Loucy (cell line): ENCODE results near the gene UNC119B.
A peak's percentile ranks its signal among the peaks of the same experiment; 100 is the strongest.

ENCODE experiments used
- H2AFZ ChIP-seq: fragments of 200-600 bp; sonication (generic); 2 replicates; pipeline ENCODE4 v1.6.0; 2016; ENCODE audit warnings: antibody characterized with exemption, mild to moderate bottlenecking, low read length, moderate library complexity
- H3F3A ChIP-seq: fragments of 200-600 bp; 2 replicates; pipeline ENCODE4 v1.6.0; 2016; ENCODE audit warnings: antibody characterized with exemption, low read depth, mild to moderate bottlenecking
- H3K27me3 ChIP-seq: fragments of 200-600 bp; sonication (generic); 2 replicates; pipeline ENCODE4 v1.6.1; 2014; ENCODE audit warnings: low read length, mild to moderate bottlenecking; ENCODE audit not compliant: insufficient read depth, poor library complexity, severe bottlenecking
- H3K36me3 ChIP-seq: fragments of 200-600 bp; sonication (generic); 2 replicates; pipeline ENCODE4 v1.6.1; 2016; ENCODE audit warnings: low read length; ENCODE audit not compliant: insufficient read depth
- H3K4me1 ChIP-seq: fragments of 200-600 bp; sonication (generic); 2 replicates; pipeline ENCODE4 v1.5.1; 2014; ENCODE audit warnings: low read length, mild to moderate bottlenecking; ENCODE audit not compliant: insufficient read depth, poor library complexity, severe bottlenecking
- H3K4me2 ChIP-seq: fragments of 200-600 bp; sonication (generic); 2 replicates; pipeline ENCODE4 v1.6.0; 2014; ENCODE audit warnings: antibody characterized with exemption, low read length, low read depth, mild to moderate bottlenecking; ENCODE audit not compliant: poor library complexity, severe bottlenecking
- H3K4me3 ChIP-seq: fragments of 200-600 bp; sonication (generic); 2 replicates; pipeline ENCODE4 v1.5.1; 2014; ENCODE audit warnings: low read length, mild to moderate bottlenecking, mixed read lengths; ENCODE audit not compliant: poor library complexity, severe bottlenecking
- H3K79me2 ChIP-seq: fragments of 200-600 bp; sonication (generic); 2 replicates; pipeline ENCODE4 v1.6.1; 2014; ENCODE audit warnings: low read length; ENCODE audit not compliant: insufficient read depth
- H3K9ac ChIP-seq: fragments of 200-600 bp; sonication (generic); 2 replicates; pipeline ENCODE4 v1.6.0; 2014; ENCODE audit warnings: mild to moderate bottlenecking, low read depth, low read length, moderate library complexity; ENCODE audit not compliant: poor library complexity, severe bottlenecking
- H3K9me2 ChIP-seq: fragments of 200-600 bp; sonication (generic); replicated peaks from 2 replicates; pipeline ENCODE4 v1.6.1; 2016; ENCODE audit warnings: low read depth, low read length, mixed read lengths
- H3K9me3 ChIP-seq: fragments of 200-600 bp; sonication (generic); 2 replicates; pipeline ENCODE4 v1.6.1; 2014; ENCODE audit warnings: mild to moderate bottlenecking, antibody characterized with exemption, low read length, low read depth; ENCODE audit not compliant: insufficient read depth
- H4K20me1 ChIP-seq: fragments of 200-600 bp; sonication (generic); 2 replicates; pipeline ENCODE4 v1.6.0; 2014; ENCODE audit warnings: antibody characterized with exemption, low read length, mild to moderate bottlenecking; ENCODE audit not compliant: insufficient read depth, poor library complexity, severe bottlenecking
- CTCF ChIP-seq: fragments of 200-600 bp; sonication (generic); conservative IDR thresholded peaks from 2 replicates; pipeline ENCODE4 v1.5.1; 2014; ENCODE audit warnings: mild to moderate bottlenecking, antibody characterized with exemption, low read length
- EZH2phosphoT487 ChIP-seq: fragments of 200-600 bp; IDR thresholded peaks from 2 replicates; pipeline ENCODE4 v1.6.1; 2018; ENCODE audit warnings: antibody characterized with exemption, mild to moderate bottlenecking, moderate library complexity, borderline replicate concordance

UNC119B gene

GRCh38 chr12:120712610-120713009 lies 2.4 kb downstream of the UNC119B start:
- peak overlapping the region; percentile 90 for H3K4me3 ChIP-seq
- peak overlapping the region; percentile 90 for H3K4me2 ChIP-seq

GRCh38 chr12:120713861-120714482 lies 3.7 kb downstream of the UNC119B start:
- peaks cover 33% of the 10 kb centered on the region for H3K4me1 ChIP-seq
- H3K9me3 ChIP-seq, result no peaks in the 10 kb centered on the region
- H3K4me3 ChIP-seq, result no peak overlapping the region
- peaks cover 12% of the 10 kb centered on the region; the same call in 1 of the 2 replicates for H3F3A ChIP-seq
- H2AFZ ChIP-seq, result no peak overlapping the region
- peak overlapping the region; percentile 34 for H3K4me2 ChIP-seq
- H3K9me2 ChIP-seq, result no peaks in the 10 kb centered on the region
- no peaks in the 10 kb centered on the region for H3K27me3 ChIP-seq
- peaks cover 11% of the 10 kb centered on the region; the same call in 1 of the 2 replicates for H3K36me3 ChIP-seq
- H3K9ac ChIP-seq, result no peak overlapping the region
- TF ChIP-seq EZH2phosphoT487 (no peak), CTCF (peak; percentile 90)
- H4K20me1 ChIP-seq, result no peaks in the 10 kb centered on the region
- H3K79me2 ChIP-seq, result peaks cover 29% of the 10 kb centered on the region

More at GRCh38 chr12:120712610-120713009, 2.4 kb downstream of the UNC119B start:
- Histone ChIP-seq H3K4me1 (peaks cover 33% of the 10 kb centered on the region), H3F3A (peaks cover 17% of the 10 kb centered on the region; the same call in 1 of the 2 replicates), H3K27me3 (no peaks in the 10 kb centered on the region), H3K79me2 (peaks cover 29% of the 10 kb centered on the region), H3K9me3 (no peaks in the 10 kb centered on the region), H3K36me3 (peaks cover 11% of the 10 kb centered on the region; the same call in 1 of the 2 replicates), H3K9ac (peak overlapping the region; percentile 76), H4K20me1 (no peaks in the 10 kb centered on the region), H2AFZ (no peak overlapping the region), H3K9me2 (no peaks in the 10 kb centered on the region)
- no peak for TF ChIP-seq EZH2phosphoT487
- no peak for TF ChIP-seq CTCF

- TF ChIP-seq EZH2phosphoT487, result no peak
- no peak for TF ChIP-seq CTCF
- no peak overlapping the region for H2AFZ ChIP-seq
- peaks cover 11% of the 10 kb centered on the region for H3K4me1 ChIP-seq
- no peak overlapping the region for H3K4me2 ChIP-seq
- no peak overlapping the region for H3K4me3 ChIP-seq
- H3K27me3 ChIP-seq, result no peaks in the 10 kb centered on the region
- peaks cover 4% of the 10 kb centered on the region; the same call in 1 of the 2 replicates for H3K79me2 ChIP-seq
- H3K9me2 ChIP-seq, result no peaks in the 10 kb centered on the region
- H4K20me1 ChIP-seq, result no peaks in the 10 kb centered on the region
- H3K9me3 ChIP-seq, result no peaks in the 10 kb centered on the region
- H3K36me3 ChIP-seq, result peaks cover 14% of the 10 kb centered on the region; the same call in 1 of the 2 replicates
- H3F3A ChIP-seq, result no peaks in the 10 kb centered on the region
- H3K9ac ChIP-seq, result no peak overlapping the region
Measured at GRCh38 chr12:120718055-120718454, 7.8 kb downstream of the UNC119B start.
